Neural progenitor cell (in vitro differentiated cells): ENCODE results near the gene IMP4. TPM values are rescaled to one million over a fixed set of nuclear protein-coding genes. Genes with fewer than 3 reads are reported as not detected.

Source experiments
- DNase-seq: peaks from one replicate; pipeline ENCODE4 v3.0.0-alpha.2; 2016; ENCODE audit warnings: low spot score
- H2AFZ ChIP-seq: fragments of 200-600 bp; sonication (generic); replicated peaks from 2 replicates; pipeline ENCODE4 v1.6.1; 2016; ENCODE audit warnings: antibody characterized with exemption
- H3F3A ChIP-seq: fragments of 200-600 bp; sonication (generic); 2 replicates; pipeline ENCODE4 v1.6.1; 2016; ENCODE audit warnings: antibody characterized with exemption, low read depth
- H3K27ac ChIP-seq: fragments of 200-600 bp; sonication (generic); 2 replicates; pipeline ENCODE4 v1.5.1; 2016; ENCODE audit warnings: mild to moderate bottlenecking
- H3K27me3 ChIP-seq: fragments of 200-600 bp; sonication (generic); 2 replicates; pipeline ENCODE4 v1.6.1; 2016; ENCODE audit warnings: mild to moderate bottlenecking, moderate library complexity
- H3K36me3 ChIP-seq: fragments of 200-600 bp; sonication (generic); 2 replicates; pipeline ENCODE4 v1.5.1; 2016
- H3K4me1 ChIP-seq: fragments of 200-600 bp; sonication (generic); 2 replicates; pipeline ENCODE4 v1.6.1; 2016; ENCODE audit warnings: mixed run types
- H3K4me2 ChIP-seq: fragments of 200-600 bp; sonication (generic); 2 replicates; pipeline ENCODE4 v1.6.1; 2016
- H3K4me3 ChIP-seq: fragments of 200-600 bp; sonication (generic); 2 replicates; pipeline ENCODE4 v1.5.1; 2016
- H3K79me2 ChIP-seq: fragments of 200-600 bp; sonication (generic); 2 replicates; pipeline ENCODE4 v1.6.1; 2016; ENCODE audit warnings: low read depth
- H3K9ac ChIP-seq: fragments of 200-600 bp; sonication (generic); 2 replicates; pipeline ENCODE4 v1.6.1; 2016
- H3K9me3 ChIP-seq: fragments of 200-600 bp; sonication (generic); 2 replicates; pipeline ENCODE4 v1.5.1; 2016; ENCODE audit warnings: low read depth
- H4K20me1 ChIP-seq: fragments of 200-600 bp; sonication (generic); 2 replicates; pipeline ENCODE4 v1.6.1; 2016; ENCODE audit warnings: low read depth
- H3K27ac Mint-ChIP-seq: 3 replicates; pipeline ENCODE4 v1.8.0; 2021; ENCODE audit warnings: mixed read lengths
- H3K27me3 Mint-ChIP-seq: 2 replicates; pipeline ENCODE4 v1.8.0; 2022; ENCODE audit warnings: low read depth, mild to moderate bottlenecking, inconsistent platforms, moderate library complexity, mixed read lengths; ENCODE audit not compliant: insufficient read depth
- H3K36me3 Mint-ChIP-seq: 3 replicates; pipeline ENCODE4 v1.8.0; 2021; ENCODE audit warnings: mixed read lengths
- H3K4me1 Mint-ChIP-seq: 3 replicates; pipeline ENCODE4 v1.8.0; 2021; ENCODE audit warnings: mixed read lengths
- H3K4me3 Mint-ChIP-seq: 3 replicates; pipeline ENCODE4 v1.8.0; 2021; ENCODE audit warnings: mild to moderate bottlenecking, moderate library complexity, mixed read lengths
- H3K9me3 Mint-ChIP-seq: 3 replicates; pipeline ENCODE4 v1.8.0; 2020; ENCODE audit warnings: mixed read lengths
- EZH2 ChIP-seq: fragments of 200-600 bp; sonication (generic); IDR thresholded peaks from 2 replicates; pipeline ENCODE4 v1.6.1; 2017; ENCODE audit warnings: antibody characterized with exemption, mild to moderate bottlenecking, moderate library complexity
- EZH2phosphoT487 ChIP-seq: fragments of 200-600 bp; sonication (generic); IDR thresholded peaks from 2 replicates; pipeline ENCODE4 v1.6.1; 2017; ENCODE audit warnings: antibody characterized with exemption
- total RNA-seq: library from RNA; depleted of rRNA; stranded (reverse); fragments of >200 nt; gene quantifications from 2 replicates; pipeline ENCODE4 v1.2.3, GENCODE V29; 2015; ENCODE audit warnings: low replicate concordance
- TF ChIP-seq, protein P1 (sequence below): fragments of 200-600 bp; sonication (generic); IDR thresholded peaks from 2 replicates; pipeline ENCODE4 v1.5.1; 2017; ENCODE audit warnings: antibody characterized with exemption, mild to moderate bottlenecking

Gene IMP4
- total RNA-seq, 1 donor from 2014 or later, result 23.3 TPM

DNA sequence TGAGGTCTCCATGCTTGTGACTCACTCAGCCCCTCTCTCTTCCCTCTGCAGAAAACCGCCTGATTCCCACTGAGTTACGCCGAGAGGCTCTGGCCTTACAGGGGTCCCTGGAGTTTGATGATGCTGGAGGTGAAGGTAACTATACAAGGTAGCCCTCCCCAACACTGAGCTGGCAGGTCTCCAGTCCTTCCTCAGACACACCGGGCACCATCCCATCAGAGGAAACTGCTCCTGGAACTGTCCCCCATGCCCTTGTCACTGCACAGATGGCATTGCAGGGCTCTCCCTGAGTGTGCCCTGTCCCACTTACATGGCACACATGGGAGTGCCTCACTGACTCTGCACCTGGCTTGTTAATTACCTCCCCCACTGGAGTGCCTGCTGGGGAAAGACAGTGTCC is 1.9 kb downstream of the IMP4 start:
- H3K9ac ChIP-seq, result no peak overlapping the region
- no peak overlapping the region for H2AFZ ChIP-seq
- peaks cover 4% of the 10 kb centered on the region for H3F3A ChIP-seq
- Mint-ChIP-seq H3K4me3 (peak overlapping the region; percentile 100), H3K36me3 (peaks cover 35% of the 10 kb centered on the region), H3K4me1 (peaks cover 16% of the 10 kb centered on the region), H3K27me3 (peaks cover 12% of the 10 kb centered on the region), H3K9me3 (no peaks in the 10 kb centered on the region), H3K27ac (no peak overlapping the region)
- no peaks in the 10 kb centered on the region for H3K9me3 ChIP-seq
- peaks cover 3% of the 10 kb centered on the region for H3K36me3 ChIP-seq
- no peak overlapping the region for H3K4me3 ChIP-seq
- peaks cover 15% of the 10 kb centered on the region for H3K79me2 ChIP-seq
- H3K27me3 ChIP-seq, result no peaks in the 10 kb centered on the region
- no peak overlapping the region for H3K27ac ChIP-seq
- DNase-seq, result no peak
- TF ChIP-seq EZH2, result no peak
- TF ChIP-seq EZH2phosphoT487, result no peak
- TF ChIP-seq, protein P1, sequence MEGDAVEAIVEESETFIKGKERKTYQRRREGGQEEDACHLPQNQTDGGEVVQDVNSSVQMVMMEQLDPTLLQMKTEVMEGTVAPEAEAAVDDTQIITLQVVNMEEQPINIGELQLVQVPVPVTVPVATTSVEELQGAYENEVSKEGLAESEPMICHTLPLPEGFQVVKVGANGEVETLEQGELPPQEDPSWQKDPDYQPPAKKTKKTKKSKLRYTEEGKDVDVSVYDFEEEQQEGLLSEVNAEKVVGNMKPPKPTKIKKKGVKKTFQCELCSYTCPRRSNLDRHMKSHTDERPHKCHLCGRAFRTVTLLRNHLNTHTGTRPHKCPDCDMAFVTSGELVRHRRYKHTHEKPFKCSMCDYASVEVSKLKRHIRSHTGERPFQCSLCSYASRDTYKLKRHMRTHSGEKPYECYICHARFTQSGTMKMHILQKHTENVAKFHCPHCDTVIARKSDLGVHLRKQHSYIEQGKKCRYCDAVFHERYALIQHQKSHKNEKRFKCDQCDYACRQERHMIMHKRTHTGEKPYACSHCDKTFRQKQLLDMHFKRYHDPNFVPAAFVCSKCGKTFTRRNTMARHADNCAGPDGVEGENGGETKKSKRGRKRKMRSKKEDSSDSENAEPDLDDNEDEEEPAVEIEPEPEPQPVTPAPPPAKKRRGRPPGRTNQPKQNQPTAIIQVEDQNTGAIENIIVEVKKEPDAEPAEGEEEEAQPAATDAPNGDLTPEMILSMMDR, result no peak
- peaks cover 14% of the 10 kb centered on the region for H4K20me1 ChIP-seq
- H3K4me1 ChIP-seq, result peaks cover 11% of the 10 kb centered on the region
- no peak overlapping the region for H3K4me2 ChIP-seq

DNA sequence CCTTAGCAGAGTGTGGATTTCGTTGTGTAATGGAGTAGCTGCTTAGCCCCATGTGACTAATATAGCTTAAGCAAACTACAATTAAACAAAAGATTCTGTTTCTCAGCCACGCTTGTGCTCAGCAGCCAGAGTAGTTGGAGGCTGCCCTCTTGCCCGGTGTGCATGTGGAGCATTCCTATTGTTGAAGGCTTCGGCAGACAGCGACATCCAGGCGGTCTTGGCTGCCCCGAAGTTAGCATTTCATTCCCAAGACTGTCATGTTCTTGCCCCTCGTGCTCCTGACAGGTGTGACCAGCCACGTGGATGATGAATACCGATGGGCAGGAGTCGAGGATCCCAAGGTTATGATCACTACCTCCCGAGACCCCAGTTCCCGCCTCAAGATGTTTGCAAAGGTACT is 2.4 kb downstream of the IMP4 start:
- TF ChIP-seq, protein P1, result no peak
- no peak for TF ChIP-seq EZH2
- no peak for TF ChIP-seq EZH2phosphoT487
- H3K79me2 ChIP-seq, result peaks cover 15% of the 10 kb centered on the region
- no peaks in the 10 kb centered on the region for H3K27me3 ChIP-seq
- H3K9me3 Mint-ChIP-seq, result no peaks in the 10 kb centered on the region
- H3K27ac ChIP-seq, result no peak overlapping the region
- peaks cover 4% of the 10 kb centered on the region for H3F3A ChIP-seq
- H3K4me1 Mint-ChIP-seq, result peaks cover 16% of the 10 kb centered on the region
- H3K4me3 Mint-ChIP-seq, result peak overlapping the region; percentile 100
- DNase-seq, result no peak
- H3K4me1 ChIP-seq, result peaks cover 11% of the 10 kb centered on the region
- H3K36me3 Mint-ChIP-seq, result peaks cover 33% of the 10 kb centered on the region
- no peak overlapping the region for H3K27ac Mint-ChIP-seq
- H3K36me3 ChIP-seq, result peaks cover 3% of the 10 kb centered on the region
- peaks cover 14% of the 10 kb centered on the region for H4K20me1 ChIP-seq
- no peak overlapping the region for H3K4me2 ChIP-seq
- no peak overlapping the region for H3K4me3 ChIP-seq
- H3K27me3 Mint-ChIP-seq, result peaks cover 11% of the 10 kb centered on the region
- H3K9me3 ChIP-seq, result no peaks in the 10 kb centered on the region
- no peak overlapping the region for H3K9ac ChIP-seq
- no peak overlapping the region for H2AFZ ChIP-seq

DNA sequence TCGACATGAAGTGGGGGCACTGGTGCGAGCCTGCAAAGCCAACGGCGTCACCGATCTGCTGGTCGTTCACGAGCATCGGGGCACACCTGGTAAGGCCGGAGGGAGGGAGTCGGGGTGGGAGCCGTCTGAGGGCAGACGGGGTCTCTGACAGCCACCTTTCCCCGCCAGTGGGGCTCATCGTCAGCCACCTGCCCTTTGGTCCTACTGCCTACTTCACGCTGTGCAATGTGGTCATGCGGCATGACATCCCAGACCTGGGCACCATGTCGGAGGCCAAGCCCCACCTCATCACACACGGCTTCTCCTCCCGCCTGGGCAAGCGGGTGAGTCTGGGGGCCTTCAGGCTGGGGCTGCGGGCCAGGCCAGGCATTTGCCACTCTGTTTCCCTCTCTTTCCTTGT is 2.9 kb downstream of the IMP4 start:
- DNase-seq, result no peak
- Mint-ChIP-seq H3K27me3 (peaks cover 7% of the 10 kb centered on the region), H3K4me3 (peak overlapping the region; percentile 58), H3K9me3 (no peaks in the 10 kb centered on the region), H3K36me3 (peaks cover 31% of the 10 kb centered on the region), H3K27ac (no peak overlapping the region), H3K4me1 (peaks cover 20% of the 10 kb centered on the region)
- Histone ChIP-seq H4K20me1 (peaks cover 14% of the 10 kb centered on the region), H3K4me2 (no peak overlapping the region), H3K36me3 (peaks cover 3% of the 10 kb centered on the region), H3K9ac (no peak overlapping the region), H3K27me3 (no peaks in the 10 kb centered on the region), H3K4me1 (peaks cover 12% of the 10 kb centered on the region), H3K79me2 (peaks cover 15% of the 10 kb centered on the region), H3F3A (peaks cover 5% of the 10 kb centered on the region), H3K4me3 (no peak overlapping the region), H3K9me3 (no peaks in the 10 kb centered on the region), H3K27ac (no peak overlapping the region), H2AFZ (no peak overlapping the region)
- TF ChIP-seq, protein P1, result no peak
- TF ChIP-seq EZH2phosphoT487, result no peak
- no peak for TF ChIP-seq EZH2
